ENCODE measurements around the gene IL6. TPM values are rescaled to one million over a fixed set of nuclear protein-coding genes. Genes with fewer than 3 reads are reported as not detected.
"Not testable (repeated sequence)": the region's sequence is repeated elsewhere in the genome, so short reads cannot be mapped to it uniquely, and the experiment has no call there.

Gene IL6
- under 1 TPM; 0.22 to 0.44 TPM for polyA plus RNA-seq

DNA sequence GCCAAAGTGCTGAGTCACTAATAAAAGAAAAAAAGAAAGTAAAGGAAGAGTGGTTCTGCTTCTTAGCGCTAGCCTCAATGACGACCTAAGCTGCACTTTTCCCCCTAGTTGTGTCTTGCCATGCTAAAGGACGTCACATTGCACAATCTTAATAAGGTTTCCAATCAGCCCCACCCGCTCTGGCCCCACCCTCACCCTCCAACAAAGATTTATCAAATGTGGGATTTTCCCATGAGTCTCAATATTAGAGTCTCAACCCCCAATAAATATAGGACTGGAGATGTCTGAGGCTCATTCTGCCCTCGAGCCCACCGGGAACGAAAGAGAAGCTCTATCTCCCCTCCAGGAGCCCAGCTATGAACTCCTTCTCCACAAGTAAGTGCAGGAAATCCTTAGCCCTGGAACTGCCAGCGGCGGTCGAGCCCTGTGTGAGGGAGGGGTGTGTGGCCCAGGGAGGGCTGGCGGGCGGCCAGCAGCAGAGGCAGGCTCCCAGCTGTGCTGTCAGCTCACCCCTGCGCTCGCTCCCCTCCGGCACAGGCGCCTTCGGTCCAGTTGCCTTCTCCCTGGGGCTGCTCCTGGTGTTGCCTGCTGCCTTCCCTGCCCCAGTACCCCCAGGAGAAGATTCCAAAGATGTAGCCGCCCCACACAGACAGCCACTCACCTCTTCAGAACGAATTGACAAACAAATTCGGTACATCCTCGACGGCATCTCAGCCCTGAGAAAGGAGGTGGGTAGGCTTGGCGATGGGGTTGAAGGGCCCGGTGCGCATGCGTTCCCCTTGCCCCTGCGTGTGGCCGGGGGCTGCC, at the start of gene IL6:
IL6 (plus strand) TSS at position 294 of the 807 bp plus-strand sequence; CDS start at position 357, 63 bp downstream.
- 29 to 31% methylated on average over 28 of the region's 28 CpGs for WGBS, 2 donors
- peak within 1 kb of the TSS in 1 of 2 donors; percentile 18 for H3K4me3 ChIP-seq (ENCODE audit: low read depth in 1 of 2, low read length in 2 of 2)
- no peaks in the 10 kb centered on the region for H3K4me1 ChIP-seq (ENCODE audit: control insufficient read depth in 2 of 2, insufficient read depth in 2 of 2, low read length in 1 of 2)

DNA sequence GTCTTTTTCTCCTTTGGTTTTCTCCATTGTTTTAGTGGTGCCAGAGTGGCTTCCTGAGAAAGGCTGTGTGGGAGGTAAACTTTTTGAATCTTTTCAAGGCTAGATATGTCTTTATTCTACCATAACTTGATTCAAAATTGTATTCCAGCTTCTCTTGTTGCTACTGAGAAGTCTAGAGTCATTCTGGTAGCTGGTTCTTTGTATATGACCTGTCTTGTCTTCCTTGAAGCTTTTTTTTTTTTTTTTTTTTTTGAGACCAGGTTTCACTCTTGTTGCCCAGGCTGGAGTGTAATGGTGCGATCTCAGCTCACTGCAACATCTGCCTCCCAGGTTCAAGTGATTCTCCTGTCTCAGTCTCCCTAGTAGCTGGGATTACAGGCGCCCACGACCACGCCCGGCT, 49.7 kb upstream of the IL6 start:
- H3K27me3 ChIP-seq (ENCODE audit: control insufficient read depth in 1 of 2, insufficient read depth in 2 of 2, low read length in 2 of 2), result not testable (repeated sequence)

More for the DNA sequence above, at the start of gene IL6:
- Histone ChIP-seq H3K27ac (ENCODE audit: low read depth in 2 of 2, low read length in 1 of 2) (peak within 1 kb of the TSS; percentile 36 to 40), H3K9me3 (ENCODE audit: control insufficient read depth in 2 of 2, insufficient read depth in 1 of 2, low read depth in 1 of 2, low read length in 1 of 2) (no peaks in the 10 kb centered on the region), H3K36me3 (ENCODE audit: control insufficient read depth in 2 of 2, insufficient read depth in 2 of 2, low read length in 1 of 2) (no peaks in the 10 kb centered on the region), H3K27me3 (ENCODE audit: control insufficient read depth in 1 of 2, insufficient read depth in 2 of 2, low read length in 2 of 2) (no peaks in the 10 kb centered on the region)

DNA sequence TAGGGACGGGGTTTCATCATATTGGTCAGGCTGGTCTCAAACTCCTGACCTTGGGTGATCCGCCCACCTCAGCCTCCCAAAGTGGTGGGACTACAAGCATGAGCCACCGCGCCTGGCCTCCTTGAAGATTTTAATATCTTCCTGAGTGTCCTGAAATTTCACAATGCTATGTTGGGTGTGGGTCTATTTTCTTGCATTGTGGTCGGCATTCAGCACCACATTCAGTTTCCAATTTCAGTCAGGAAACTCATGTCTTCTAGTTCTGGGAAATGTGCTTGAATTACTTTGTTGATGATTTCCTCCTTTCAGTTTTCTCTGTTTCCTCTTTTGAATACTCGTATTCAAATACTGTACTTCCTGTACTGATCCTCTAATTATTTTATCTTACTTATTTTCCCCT, 49.3 kb upstream of the IL6 start:
- Histone ChIP-seq H3K4me3 (ENCODE audit: low read depth in 1 of 2, low read length in 2 of 2) (no peak overlapping the region), H3K36me3 (ENCODE audit: control insufficient read depth in 2 of 2, insufficient read depth in 2 of 2, low read length in 1 of 2) (no peaks in the 10 kb centered on the region), H3K27ac (ENCODE audit: low read depth in 2 of 2, low read length in 1 of 2) (no peak overlapping the region), H3K4me1 (ENCODE audit: control insufficient read depth in 2 of 2, insufficient read depth in 2 of 2, low read length in 1 of 2) (no peaks in the 10 kb centered on the region), H3K9me3 (ENCODE audit: control insufficient read depth in 2 of 2, insufficient read depth in 1 of 2, low read depth in 1 of 2, low read length in 1 of 2) (no peaks in the 10 kb centered on the region), H3K27me3 (ENCODE audit: control insufficient read depth in 1 of 2, insufficient read depth in 2 of 2, low read length in 2 of 2) (no peaks in the 10 kb centered on the region)
- 67 to 68% methylated on average over 6 of the region's 6 CpGs for WGBS, 2 donors

More for the DNA sequence above, 49.7 kb upstream of the IL6 start:
- not testable (repeated sequence) for H3K4me1 ChIP-seq (ENCODE audit: control insufficient read depth in 2 of 2, insufficient read depth in 2 of 2, low read length in 1 of 2); H3K4me3 ChIP-seq (ENCODE audit: low read depth in 1 of 2, low read length in 2 of 2); H3K36me3 ChIP-seq (ENCODE audit: control insufficient read depth in 2 of 2, insufficient read depth in 2 of 2, low read length in 1 of 2); H3K27ac ChIP-seq (ENCODE audit: low read depth in 2 of 2, low read length in 1 of 2); H3K9me3 ChIP-seq (ENCODE audit: control insufficient read depth in 2 of 2, insufficient read depth in 1 of 2, low read depth in 1 of 2, low read length in 1 of 2)
- 86 to 91% methylated on average over 5 of the region's 5 CpGs for WGBS, 2 donors

DNA sequence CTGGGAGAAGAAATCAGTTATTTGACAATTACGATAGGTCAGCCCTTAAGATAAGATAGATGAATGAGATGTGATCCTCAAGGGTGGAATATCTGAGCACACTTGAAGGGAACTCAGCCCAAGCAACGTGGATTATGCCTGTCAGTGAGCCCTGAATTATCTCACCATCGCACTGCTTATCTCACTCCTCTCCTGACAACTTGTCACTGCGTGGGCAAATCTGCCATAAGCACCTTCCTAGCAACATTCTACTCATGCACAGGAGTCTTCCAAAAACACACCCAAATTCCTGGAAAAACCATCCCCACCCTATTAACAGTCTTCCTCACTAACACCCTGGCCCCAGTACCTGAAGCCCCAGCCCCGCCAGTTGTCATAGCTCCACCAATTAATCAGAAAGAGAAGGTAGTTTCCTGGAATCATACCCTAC, 46.5 kb upstream of the IL6 start:
- H3K27ac ChIP-seq (ENCODE audit: low read depth in 2 of 2, low read length in 1 of 2), result no peak overlapping the region
- no peaks in the 10 kb centered on the region for H3K36me3 ChIP-seq (ENCODE audit: control insufficient read depth in 2 of 2, insufficient read depth in 2 of 2, low read length in 1 of 2)
- H3K4me1 ChIP-seq (ENCODE audit: control insufficient read depth in 2 of 2, insufficient read depth in 2 of 2, low read length in 1 of 2), result no peaks in the 10 kb centered on the region
- H3K4me3 ChIP-seq (ENCODE audit: low read depth in 1 of 2, low read length in 2 of 2), result no peak overlapping the region
- WGBS, 2 donors, result 65 to 71% methylated on average over 5 of the region's 5 CpGs
- no peaks in the 10 kb centered on the region for H3K27me3 ChIP-seq (ENCODE audit: control insufficient read depth in 1 of 2, insufficient read depth in 2 of 2, low read length in 2 of 2)
- no peaks in the 10 kb centered on the region for H3K9me3 ChIP-seq (ENCODE audit: control insufficient read depth in 2 of 2, insufficient read depth in 1 of 2, low read depth in 1 of 2, low read length in 1 of 2)

DNA sequence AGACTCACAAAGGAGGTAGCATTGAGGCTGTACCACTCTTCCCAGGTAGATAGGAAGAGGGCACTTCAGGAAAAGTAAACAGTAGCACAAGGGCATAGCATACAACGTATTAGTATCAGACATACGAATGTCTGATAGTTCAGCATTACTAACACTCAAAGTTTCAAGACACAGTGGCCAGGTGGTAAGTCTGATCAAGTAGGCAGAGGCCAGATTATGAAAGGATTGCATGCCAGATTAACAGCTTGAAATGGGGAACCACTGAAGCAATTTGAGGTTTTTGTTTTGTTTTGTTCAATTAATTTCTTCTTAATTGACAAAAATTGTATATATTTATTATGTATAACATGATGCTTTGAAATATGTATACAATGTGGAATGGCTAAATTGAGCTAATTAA, 45.7 kb upstream of the IL6 start:
- Histone ChIP-seq H3K9me3 (ENCODE audit: control insufficient read depth in 2 of 2, insufficient read depth in 1 of 2, low read depth in 1 of 2, low read length in 1 of 2) (no peaks in the 10 kb centered on the region), H3K27me3 (ENCODE audit: control insufficient read depth in 1 of 2, insufficient read depth in 2 of 2, low read length in 2 of 2) (no peaks in the 10 kb centered on the region), H3K4me1 (ENCODE audit: control insufficient read depth in 2 of 2, insufficient read depth in 2 of 2, low read length in 1 of 2) (no peaks in the 10 kb centered on the region), H3K27ac (ENCODE audit: low read depth in 2 of 2, low read length in 1 of 2) (no peak overlapping the region), H3K4me3 (ENCODE audit: low read depth in 1 of 2, low read length in 2 of 2) (no peak overlapping the region), H3K36me3 (ENCODE audit: control insufficient read depth in 2 of 2, insufficient read depth in 2 of 2, low read length in 1 of 2) (no peaks in the 10 kb centered on the region)
- 76 to 81% methylated on average over 2 of the region's 2 CpGs for WGBS, 2 donors

DNA sequence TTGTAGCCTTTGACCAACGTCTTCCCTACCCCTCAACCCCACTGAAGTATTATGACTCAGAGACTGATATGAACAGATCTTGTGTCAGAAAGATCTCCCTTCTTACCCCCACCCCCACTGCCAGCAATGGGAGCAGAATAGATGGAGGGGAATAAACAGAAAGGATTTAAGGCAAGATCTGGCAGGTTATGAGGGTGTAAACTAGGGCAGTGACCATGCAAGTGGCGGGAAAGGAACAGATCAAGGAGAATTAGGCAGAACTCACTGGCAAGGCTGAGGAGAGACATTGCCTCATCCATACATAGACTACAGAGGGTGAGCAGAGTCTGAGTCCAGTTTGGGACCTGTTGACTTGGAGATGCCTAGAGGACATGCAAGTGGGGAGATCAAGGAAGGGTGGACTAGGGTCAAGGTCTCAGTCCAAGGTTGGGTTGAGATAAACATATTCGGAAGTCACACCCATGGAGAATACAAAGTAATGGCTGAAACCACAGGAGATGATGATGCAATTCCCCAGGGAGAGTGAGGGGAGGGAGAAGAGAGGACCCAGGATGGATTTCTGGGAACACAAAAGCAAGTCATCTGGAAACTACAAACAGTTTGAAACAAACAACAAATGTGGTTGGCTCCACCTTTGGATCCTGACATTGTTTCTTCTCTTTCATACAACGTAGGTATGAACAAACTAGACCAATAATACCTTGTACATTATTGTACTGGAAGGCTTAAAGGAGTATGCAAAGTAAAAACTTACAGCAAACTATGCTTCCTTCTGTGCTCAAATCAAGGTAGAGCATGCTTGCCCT, 44.9 kb upstream of the IL6 start:
- Histone ChIP-seq H3K4me3 (ENCODE audit: low read depth in 1 of 2, low read length in 2 of 2) (no peak overlapping the region), H3K27me3 (ENCODE audit: control insufficient read depth in 1 of 2, insufficient read depth in 2 of 2, low read length in 2 of 2) (no peaks in the 10 kb centered on the region), H3K27ac (ENCODE audit: low read depth in 2 of 2, low read length in 1 of 2) (no peak overlapping the region), H3K4me1 (ENCODE audit: control insufficient read depth in 2 of 2, insufficient read depth in 2 of 2, low read length in 1 of 2) (no peaks in the 10 kb centered on the region), H3K9me3 (ENCODE audit: control insufficient read depth in 2 of 2, insufficient read depth in 1 of 2, low read depth in 1 of 2, low read length in 1 of 2) (no peaks in the 10 kb centered on the region), H3K36me3 (ENCODE audit: control insufficient read depth in 2 of 2, insufficient read depth in 2 of 2, low read length in 1 of 2) (no peaks in the 10 kb centered on the region)
- WGBS, 2 donors, result 83 to 87% methylated on average over 4 of the region's 4 CpGs

DNA sequence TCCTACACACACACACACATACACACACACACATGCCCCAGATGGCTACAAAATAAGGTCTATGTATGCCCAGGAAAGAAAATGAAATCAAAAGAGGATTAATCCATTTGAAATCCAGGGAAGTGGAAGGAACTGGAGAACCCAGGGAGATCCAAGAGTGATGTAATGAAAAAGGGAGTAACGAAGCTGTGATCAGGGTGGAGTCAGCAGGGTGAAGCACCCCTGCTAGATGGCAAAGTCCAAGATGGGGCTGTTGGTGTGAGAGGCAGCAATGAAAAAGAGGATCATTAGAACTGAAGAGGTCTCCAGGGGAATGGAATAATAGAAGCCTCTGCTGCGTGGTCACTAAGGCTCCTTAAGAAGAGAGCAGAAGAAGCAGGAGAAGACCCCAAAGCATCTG, 43.6 kb upstream of the IL6 start:
- no peaks in the 10 kb centered on the region for H3K27me3 ChIP-seq (ENCODE audit: control insufficient read depth in 1 of 2, insufficient read depth in 2 of 2, low read length in 2 of 2)
- no peak overlapping the region for H3K27ac ChIP-seq (ENCODE audit: low read depth in 2 of 2, low read length in 1 of 2)
- H3K4me1 ChIP-seq (ENCODE audit: control insufficient read depth in 2 of 2, insufficient read depth in 2 of 2, low read length in 1 of 2), result no peaks in the 10 kb centered on the region
- H3K9me3 ChIP-seq (ENCODE audit: control insufficient read depth in 2 of 2, insufficient read depth in 1 of 2, low read depth in 1 of 2, low read length in 1 of 2), result no peaks in the 10 kb centered on the region
- H3K36me3 ChIP-seq (ENCODE audit: control insufficient read depth in 2 of 2, insufficient read depth in 2 of 2, low read length in 1 of 2), result no peaks in the 10 kb centered on the region
- H3K4me3 ChIP-seq (ENCODE audit: low read depth in 1 of 2, low read length in 2 of 2), result no peak overlapping the region
- 73 to 76% methylated on average over 2 of the region's 2 CpGs for WGBS, 2 donors

DNA sequence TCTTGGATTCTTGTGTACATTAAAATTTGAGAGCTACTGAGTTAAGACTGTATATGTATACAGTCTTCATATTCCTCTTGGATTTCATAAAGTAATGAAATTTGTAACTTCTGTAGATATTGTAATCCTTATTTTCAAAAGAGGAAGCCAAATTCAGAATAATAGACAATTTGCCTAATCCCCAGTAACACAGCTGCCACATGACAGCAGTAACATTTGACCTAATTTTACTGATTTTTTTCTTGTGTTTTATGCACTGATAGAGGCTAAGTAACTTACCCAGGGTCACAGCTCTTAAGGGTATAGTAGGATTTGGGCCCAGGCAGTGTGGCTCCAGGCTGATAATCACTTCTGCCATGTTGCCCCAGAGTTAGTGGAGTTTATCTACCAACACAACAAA, 40.4 kb upstream of the IL6 start:
- Histone ChIP-seq H3K9me3 (ENCODE audit: control insufficient read depth in 2 of 2, insufficient read depth in 1 of 2, low read depth in 1 of 2, low read length in 1 of 2) (no peaks in the 10 kb centered on the region), H3K4me1 (ENCODE audit: control insufficient read depth in 2 of 2, insufficient read depth in 2 of 2, low read length in 1 of 2) (no peaks in the 10 kb centered on the region), H3K27ac (ENCODE audit: low read depth in 2 of 2, low read length in 1 of 2) (no peak overlapping the region)

DNA sequence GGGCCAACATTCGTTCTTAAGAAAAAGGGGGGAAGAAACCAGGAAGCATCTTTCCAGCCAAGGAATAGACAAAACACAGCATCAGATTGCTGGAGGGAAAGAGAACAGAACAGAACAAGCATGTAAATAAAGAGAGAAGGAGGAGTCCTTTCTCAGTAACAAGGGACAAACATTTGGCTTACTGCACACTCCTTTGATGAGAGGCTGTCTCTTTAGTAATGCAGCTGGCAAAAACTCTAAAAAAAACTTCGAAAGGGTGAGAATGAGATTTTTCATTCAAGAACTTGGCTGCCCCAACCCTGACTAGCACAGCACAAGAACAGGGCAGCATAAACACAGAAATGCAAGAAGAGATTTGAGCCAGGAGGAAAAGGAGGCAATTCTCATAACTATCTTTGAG, 38.9 kb upstream of the IL6 start:
- 16 to 31% methylated on average over 2 of the region's 2 CpGs for WGBS, 2 donors
- H3K9me3 ChIP-seq (ENCODE audit: control insufficient read depth in 2 of 2, insufficient read depth in 1 of 2, low read depth in 1 of 2, low read length in 1 of 2), result no peaks in the 10 kb centered on the region
- no peaks in the 10 kb centered on the region for H3K27me3 ChIP-seq (ENCODE audit: control insufficient read depth in 1 of 2, insufficient read depth in 2 of 2, low read length in 2 of 2)
- H3K4me3 ChIP-seq (ENCODE audit: low read depth in 1 of 2, low read length in 2 of 2), result no peak overlapping the region
- H3K27ac ChIP-seq (ENCODE audit: low read depth in 2 of 2, low read length in 1 of 2), result no peak overlapping the region
- no peaks in the 10 kb centered on the region for H3K36me3 ChIP-seq (ENCODE audit: control insufficient read depth in 2 of 2, insufficient read depth in 2 of 2, low read length in 1 of 2)
- no peaks in the 10 kb centered on the region for H3K4me1 ChIP-seq (ENCODE audit: control insufficient read depth in 2 of 2, insufficient read depth in 2 of 2, low read length in 1 of 2)

More for the DNA sequence above, 40.4 kb upstream of the IL6 start:
- Histone ChIP-seq H3K36me3 (ENCODE audit: control insufficient read depth in 2 of 2, insufficient read depth in 2 of 2, low read length in 1 of 2) (no peaks in the 10 kb centered on the region), H3K27me3 (ENCODE audit: control insufficient read depth in 1 of 2, insufficient read depth in 2 of 2, low read length in 2 of 2) (no peaks in the 10 kb centered on the region), H3K4me3 (ENCODE audit: low read depth in 1 of 2, low read length in 2 of 2) (no peak overlapping the region)
